Neural crest cell (in vitro differentiated cells): ENCODE results near the gene TTBK1. TPM values are rescaled to one million over a fixed set of nuclear protein-coding genes. Genes with fewer than 3 reads are reported as not detected.
A peak's percentile ranks its signal among the peaks of the same experiment; 100 is the strongest.

Experiments used
- DNase-seq: peaks from one replicate; pipeline ENCODE4 v3.0.0; 2021; ENCODE audit warnings: low read depth, mixed read lengths, low spot score
- H3K27ac Mint-ChIP-seq: one replicate; pipeline ENCODE4 v1.8.0; 2021; ENCODE audit warnings: mild to moderate bottlenecking, mixed read lengths; ENCODE audit not compliant: unreplicated experiment
- H3K27me3 Mint-ChIP-seq: 2 replicates; pipeline ENCODE4 v1.8.0; 2021; ENCODE audit warnings: low read depth, mild to moderate bottlenecking, mixed read lengths
- H3K36me3 Mint-ChIP-seq: 2 replicates; pipeline ENCODE4 v1.8.0; 2021; ENCODE audit warnings: low read depth, mild to moderate bottlenecking, mixed read lengths
- H3K4me1 Mint-ChIP-seq: 2 replicates; pipeline ENCODE4 v1.8.0; 2021; ENCODE audit warnings: mixed read lengths
- H3K4me3 Mint-ChIP-seq: one replicate; pipeline ENCODE4 v1.8.0; 2021; ENCODE audit warnings: mild to moderate bottlenecking, mixed read lengths
- H3K9me3 Mint-ChIP-seq: 2 replicates; pipeline ENCODE4 v1.8.0; 2021; ENCODE audit warnings: mixed read lengths
- CTCF ChIP-seq: fragments of 200-600 bp; sonication (generic); conservative IDR thresholded peaks from 2 replicates; pipeline ENCODE4 v1.5.0; 2021; ENCODE audit warnings: antibody characterized with exemption, mild to moderate bottlenecking
- total RNA-seq: library from RNA; stranded (reverse); gene quantifications from 2 replicates; pipeline ENCODE4 v1.2.1, GENCODE V29; 2021

TTBK1 gene
- total RNA-seq, 1 donor from 2014 or later, result 5.4 TPM

DNA sequence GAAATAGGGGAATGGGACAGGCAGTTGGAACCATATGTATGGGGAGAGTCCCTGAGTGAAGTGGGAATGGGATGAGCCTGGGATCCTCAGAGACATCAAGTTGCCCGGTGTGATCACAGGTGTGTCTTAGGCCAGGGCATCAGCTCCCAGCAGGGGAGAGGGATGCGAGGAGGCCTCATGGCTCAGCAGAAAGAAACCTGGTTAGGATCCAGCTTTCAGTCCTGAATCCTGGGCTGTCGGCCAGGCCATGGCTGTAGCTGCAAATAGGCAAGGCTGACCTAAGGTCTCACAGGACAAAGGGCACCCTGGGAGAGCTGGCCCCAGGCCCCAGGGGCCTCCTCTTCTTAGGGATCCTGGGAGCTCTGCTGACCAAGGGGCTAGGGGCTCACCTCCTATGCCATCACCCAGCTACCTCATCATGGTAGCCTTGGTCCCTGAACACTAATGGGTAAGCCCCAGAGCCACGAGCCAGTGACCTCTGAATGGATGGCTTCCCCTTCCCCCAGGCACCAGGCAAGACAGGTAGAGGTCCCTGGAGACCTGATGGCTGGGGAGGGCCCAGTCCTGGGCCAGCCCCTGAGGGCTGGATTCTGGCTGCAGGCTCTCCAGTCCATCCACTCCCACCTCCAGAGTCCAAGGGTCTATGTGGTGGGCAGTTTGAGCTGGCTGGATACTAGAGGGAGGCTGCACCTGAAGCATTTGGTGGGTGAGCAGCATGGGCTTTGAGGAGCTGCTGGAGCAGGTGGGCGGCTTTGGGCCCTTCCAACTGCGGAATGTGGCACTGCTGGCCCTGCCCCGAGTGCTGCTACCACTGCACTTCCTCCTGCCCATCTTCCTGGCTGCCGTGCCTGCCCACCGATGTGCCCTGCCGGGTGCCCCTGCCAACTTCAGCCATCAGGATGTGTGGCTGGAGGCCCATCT lies 54.6 kb downstream of the TTBK1 start, which contains the start of gene SLC22A7:
Gene SLC22A7, plus strand, starts transcription at position 617 of the 921 bp plus-strand sequence. Its CDS starts 99 bp downstream, at position 716.
- TF ChIP-seq CTCF, result no peak
- no peaks in the 10 kb centered on the region for H3K4me1 Mint-ChIP-seq
- H3K27ac Mint-ChIP-seq, result no peak within 1 kb of the TSS

GRCh38 chr6:43298565-43299337 lies 55.5 kb downstream of the TTBK1 start:
- no peak for DNase-seq
- H3K27ac Mint-ChIP-seq, result no peak overlapping the region
- H3K27me3 Mint-ChIP-seq, result no peaks in the 10 kb centered on the region
- no peak for TF ChIP-seq CTCF
- H3K4me3 Mint-ChIP-seq, result no peak overlapping the region
- no peaks in the 10 kb centered on the region for H3K9me3 Mint-ChIP-seq
- no peaks in the 10 kb centered on the region for H3K4me1 Mint-ChIP-seq
- no peaks in the 10 kb centered on the region for H3K36me3 Mint-ChIP-seq

More for the DNA sequence above, 54.6 kb downstream of the TTBK1 start, which contains the start of gene SLC22A7:
- H3K27me3 Mint-ChIP-seq, result no peaks in the 10 kb centered on the region
- no peaks in the 10 kb centered on the region for H3K36me3 Mint-ChIP-seq
- DNase-seq, result no peak
- no peak within 1 kb of the TSS for H3K4me3 Mint-ChIP-seq
- no peaks in the 10 kb centered on the region for H3K9me3 Mint-ChIP-seq

GRCh38 chr6:43299338-43300293 lies 56.3 kb downstream of the TTBK1 start:
- DNase-seq, result no peak
- H3K4me1 Mint-ChIP-seq, result no peaks in the 10 kb centered on the region
- H3K4me3 Mint-ChIP-seq, result no peak overlapping the region
- no peaks in the 10 kb centered on the region for H3K9me3 Mint-ChIP-seq
- H3K36me3 Mint-ChIP-seq, result no peaks in the 10 kb centered on the region
- no peak for TF ChIP-seq CTCF
- no peaks in the 10 kb centered on the region for H3K27me3 Mint-ChIP-seq
- H3K27ac Mint-ChIP-seq, result peak overlapping the region; percentile 57

- no peak for TF ChIP-seq CTCF
- H3K27ac Mint-ChIP-seq, result no peak overlapping the region
- H3K9me3 Mint-ChIP-seq, result no peaks in the 10 kb centered on the region
- H3K4me1 Mint-ChIP-seq, result no peaks in the 10 kb centered on the region
- no peaks in the 10 kb centered on the region for H3K36me3 Mint-ChIP-seq
- DNase-seq, result no peak
- no peaks in the 10 kb centered on the region for H3K27me3 Mint-ChIP-seq
- no peak overlapping the region for H3K4me3 Mint-ChIP-seq
Measured at GRCh38 chr6:43301081-43301870, 58.0 kb downstream of the TTBK1 start.
